VCaP (cell line): ENCODE data around the gene CNBP.
A peak's percentile ranks its signal among the peaks of the same experiment; 100 is the strongest.
"Not testable (repeated sequence)": the region's sequence is repeated elsewhere in the genome, so short reads cannot be mapped to it uniquely, and the experiment has no call there.

Source experiments
- H3K27ac ChIP-seq: fragments of 450-650 bp; 2 replicates; pipeline ENCODE4 v1.5.1; 2017
- TF ChIP-seq, protein P1 (sequence below): fragments of 450-650 bp; conservative IDR thresholded peaks from 2 replicates; pipeline ENCODE4 v1.5.1; 2017; ENCODE audit warnings: mild to moderate bottlenecking, moderate library complexity

CNBP gene

DNA sequence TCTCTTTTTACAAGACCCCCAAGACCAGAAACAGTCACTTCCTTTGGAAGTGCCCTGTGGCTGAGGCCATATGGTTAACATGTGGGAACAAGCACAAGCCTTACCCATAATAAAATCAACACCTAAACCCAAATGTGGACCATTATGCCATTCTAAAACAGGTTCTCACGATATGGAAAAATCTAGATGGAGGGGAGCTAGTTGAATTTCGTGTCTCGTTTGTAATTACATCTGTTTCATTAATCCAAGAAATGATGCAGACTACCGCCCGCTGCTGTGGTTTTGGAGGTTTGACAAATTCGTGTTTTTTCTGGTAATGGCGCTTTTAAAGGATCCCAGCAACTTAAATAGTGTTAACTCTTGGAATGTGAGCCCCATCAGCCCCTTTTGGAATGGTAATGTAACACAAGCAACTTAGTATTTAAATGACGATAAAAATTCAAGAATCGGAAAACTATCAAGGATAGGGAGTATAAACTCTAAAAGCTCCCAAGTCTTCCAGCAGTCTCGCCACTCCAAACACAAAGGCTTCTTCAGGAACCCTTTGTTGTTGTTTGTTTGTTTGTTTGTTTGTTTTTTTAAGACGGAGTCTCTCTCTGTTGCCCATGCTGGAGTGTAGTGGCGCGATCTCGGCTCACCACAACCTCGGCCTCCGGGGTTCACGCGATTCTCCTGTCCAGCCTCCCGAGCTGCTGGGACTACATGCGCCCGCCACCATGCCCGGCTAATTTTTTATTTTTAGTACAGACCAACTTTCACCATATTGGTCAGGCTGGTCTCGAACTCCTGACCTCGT lies 1.1 kb downstream of the CNBP start:
- H3K27ac ChIP-seq, result peak overlapping the region; percentile 99
- TF ChIP-seq, protein P1, sequence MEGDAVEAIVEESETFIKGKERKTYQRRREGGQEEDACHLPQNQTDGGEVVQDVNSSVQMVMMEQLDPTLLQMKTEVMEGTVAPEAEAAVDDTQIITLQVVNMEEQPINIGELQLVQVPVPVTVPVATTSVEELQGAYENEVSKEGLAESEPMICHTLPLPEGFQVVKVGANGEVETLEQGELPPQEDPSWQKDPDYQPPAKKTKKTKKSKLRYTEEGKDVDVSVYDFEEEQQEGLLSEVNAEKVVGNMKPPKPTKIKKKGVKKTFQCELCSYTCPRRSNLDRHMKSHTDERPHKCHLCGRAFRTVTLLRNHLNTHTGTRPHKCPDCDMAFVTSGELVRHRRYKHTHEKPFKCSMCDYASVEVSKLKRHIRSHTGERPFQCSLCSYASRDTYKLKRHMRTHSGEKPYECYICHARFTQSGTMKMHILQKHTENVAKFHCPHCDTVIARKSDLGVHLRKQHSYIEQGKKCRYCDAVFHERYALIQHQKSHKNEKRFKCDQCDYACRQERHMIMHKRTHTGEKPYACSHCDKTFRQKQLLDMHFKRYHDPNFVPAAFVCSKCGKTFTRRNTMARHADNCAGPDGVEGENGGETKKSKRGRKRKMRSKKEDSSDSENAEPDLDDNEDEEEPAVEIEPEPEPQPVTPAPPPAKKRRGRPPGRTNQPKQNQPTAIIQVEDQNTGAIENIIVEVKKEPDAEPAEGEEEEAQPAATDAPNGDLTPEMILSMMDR, result no peak

DNA sequence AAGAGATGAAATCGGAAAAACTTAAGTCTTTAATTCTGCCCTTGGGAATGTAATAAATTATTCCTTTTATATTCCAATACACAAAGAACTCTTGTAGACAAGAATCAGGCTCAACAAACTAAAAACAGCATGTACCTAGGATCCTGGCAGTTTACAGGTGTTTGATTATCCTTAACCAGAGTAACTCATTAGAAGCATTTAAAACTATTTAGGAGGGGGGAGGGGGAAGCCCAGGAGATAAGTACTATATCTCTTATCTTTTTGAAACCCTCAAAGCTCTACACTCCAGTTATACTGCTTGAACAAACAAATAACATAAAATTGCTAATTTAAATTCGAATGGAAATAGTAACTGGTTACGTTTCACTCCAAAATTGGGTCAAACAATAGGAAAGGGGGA lies 1.9 kb downstream of the CNBP start:
- H3K27ac ChIP-seq, result peak overlapping the region; percentile 99
- TF ChIP-seq, protein P1, result no peak

DNA sequence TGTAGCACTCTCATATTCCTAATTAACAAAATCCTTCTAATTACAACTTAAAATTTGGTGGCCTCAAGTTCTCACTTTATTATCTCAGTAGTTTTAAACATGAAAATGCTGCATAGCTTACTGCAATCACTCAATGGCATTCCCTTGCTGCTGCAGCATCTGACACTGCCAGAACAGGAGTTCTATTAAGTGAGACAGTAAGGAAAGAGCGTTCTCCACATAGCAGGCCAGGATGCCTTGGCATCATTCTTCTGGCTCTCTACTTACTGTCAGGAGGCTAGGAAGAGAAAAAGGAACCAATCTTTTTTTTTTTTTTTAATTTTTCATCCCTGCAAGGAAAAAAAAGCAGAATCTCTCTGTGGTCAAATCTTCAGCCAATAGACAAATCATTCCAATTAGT lies 3.2 kb downstream of the CNBP start:
- TF ChIP-seq, protein P1, result no peak
- H3K27ac ChIP-seq, result peak overlapping the region; percentile 99

- TF ChIP-seq, protein P1, result no peak
- H3K27ac ChIP-seq, result no peak overlapping the region
These were observed 7.6 kb downstream of the CNBP start for GRCh38 chr3:129176051-129176450.

- TF ChIP-seq, protein P1, result no peak
- H3K27ac ChIP-seq, result no peak overlapping the region
These were observed 10.0 kb downstream of the CNBP start for GRCh38 chr3:129173725-129174124.

DNA sequence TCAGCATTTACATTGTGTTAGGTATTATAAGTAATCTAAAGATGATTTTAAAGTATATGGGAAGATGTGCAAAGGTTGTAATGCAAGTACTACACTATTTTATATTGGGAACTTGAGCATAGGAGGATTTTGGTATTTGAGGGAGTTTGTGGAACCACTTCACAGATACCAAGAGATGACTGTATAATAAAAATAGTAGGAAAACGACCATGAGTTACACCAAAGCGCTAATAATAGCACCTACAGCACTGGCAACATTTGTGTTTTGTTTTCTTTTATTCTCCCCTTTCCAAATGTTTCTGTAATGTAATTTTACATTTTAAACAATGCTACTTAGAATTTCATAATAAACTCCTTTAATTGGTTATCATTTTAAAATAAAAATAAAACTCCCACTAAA lies 10.5 kb downstream of the CNBP start:
- TF ChIP-seq, protein P1, result no peak

DNA sequence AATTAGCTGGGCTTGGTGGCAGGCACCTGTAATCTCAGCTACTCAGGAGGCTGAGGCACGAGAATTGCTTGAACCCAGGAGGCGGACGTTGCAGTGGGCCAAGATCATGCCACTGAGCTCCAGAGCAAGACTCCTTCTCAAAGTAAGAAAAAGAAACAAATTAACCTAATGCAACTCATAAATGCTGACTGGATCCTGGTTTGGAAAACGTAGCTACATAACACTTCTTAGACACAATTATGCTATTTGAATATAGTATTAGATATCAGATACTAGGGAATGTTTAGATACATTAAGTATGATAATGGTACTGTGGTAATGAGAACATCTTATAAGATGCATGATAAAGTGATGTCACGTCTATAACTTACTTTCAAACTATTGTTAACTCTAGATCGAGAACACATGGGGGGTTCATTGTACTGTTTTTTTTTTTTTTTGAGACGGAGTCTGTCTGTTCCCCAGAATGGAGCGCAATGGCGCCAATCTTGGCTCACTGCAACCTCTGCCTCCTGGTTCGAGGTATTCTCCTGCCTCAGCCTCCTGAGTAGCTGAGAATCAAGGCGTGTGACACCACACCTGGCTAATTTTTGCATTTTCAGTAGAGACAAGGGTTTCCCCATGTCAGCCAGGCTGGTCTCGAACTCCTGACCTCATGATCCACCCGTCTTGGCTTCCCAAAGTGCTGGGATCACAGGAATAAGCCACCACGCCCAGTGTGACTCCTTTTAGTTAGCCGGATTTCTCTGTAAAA lies 16.9 kb downstream of the CNBP start:
- TF ChIP-seq, protein P1, result no peak
- H3K27ac ChIP-seq, result no peak overlapping the region

More for the DNA sequence above, 10.5 kb downstream of the CNBP start:
- no peak overlapping the region for H3K27ac ChIP-seq

DNA sequence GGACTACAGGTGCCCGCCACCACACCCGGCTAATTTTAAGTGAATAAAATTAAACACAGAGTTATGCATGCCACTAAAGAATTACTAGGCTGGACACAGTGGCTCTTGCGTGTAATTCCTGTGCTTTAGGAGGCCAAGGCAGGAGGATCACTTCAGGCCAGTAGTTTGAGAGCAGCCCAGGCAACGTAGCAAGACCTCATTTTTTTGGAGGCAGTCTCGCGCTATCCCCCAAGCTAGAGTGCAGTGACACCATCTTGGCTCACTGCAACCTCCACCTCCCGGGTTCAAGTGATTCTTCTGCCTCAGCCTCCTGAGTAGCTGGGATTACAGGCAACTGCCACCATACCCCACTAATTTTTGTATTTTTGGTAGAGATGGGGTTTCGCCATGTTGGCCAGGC lies 18.1 kb downstream of the CNBP start:
- H3K27ac ChIP-seq, result not testable (repeated sequence)
